GM21447 (cell line): ENCODE results near the gene ANKS1B.

ENCODE experiments used
- ATAC-seq: cut with Tn5 transposase; IDR thresholded peaks from one replicate; pipeline ENCODE4 v1.9.1; 2021; ENCODE audit not compliant: unreplicated experiment

ANKS1B gene

GRCh38 chr12:98908866-98909265, 1075.9 kb downstream of the ANKS1B start:
- ATAC-seq, result no peak

- ATAC-seq, result no peak
Measured at GRCh38 chr12:98903875-98904274, 1080.9 kb downstream of the ANKS1B start.

- ATAC-seq, result no peak
Measured at GRCh38 chr12:98901189-98901588, 1083.5 kb downstream of the ANKS1B start.

GRCh38 chr12:98896938-98897337, 1087.8 kb downstream of the ANKS1B start:
- ATAC-seq, result no peak

GRCh38 chr12:98895086-98895651, 1089.6 kb downstream of the ANKS1B start:
- no peak for ATAC-seq

- no peak for ATAC-seq
Measured at GRCh38 chr12:98894412-98895085, 1090.2 kb downstream of the ANKS1B start.

- no peak for ATAC-seq
Measured at GRCh38 chr12:98893675-98894411, 1090.9 kb downstream of the ANKS1B start.

GRCh38 chr12:98893126-98893674, 1091.5 kb downstream of the ANKS1B start:
- no peak for ATAC-seq

- no peak for ATAC-seq
Measured at GRCh38 chr12:98885778-98886177, 1099.0 kb downstream of the ANKS1B start.

GRCh38 chr12:98883231-98883630, 1101.5 kb downstream of the ANKS1B start:
- no peak for ATAC-seq

- no peak for ATAC-seq
Measured at GRCh38 chr12:98882526-98882925, 1102.2 kb downstream of the ANKS1B start.

GRCh38 chr12:98873776-98874175, 1111.0 kb downstream of the ANKS1B start:
- no peak for ATAC-seq

- ATAC-seq, result no peak
Measured at GRCh38 chr12:98870504-98870903, 1114.2 kb downstream of the ANKS1B start.

GRCh38 chr12:98869886-98870503, 1114.7 kb downstream of the ANKS1B start:
- no peak for ATAC-seq

GRCh38 chr12:98868538-98868937, 1116.2 kb downstream of the ANKS1B start:
- no peak for ATAC-seq

- ATAC-seq, result no peak
Measured at GRCh38 chr12:98868076-98868475, 1116.7 kb downstream of the ANKS1B start.

- ATAC-seq, result no peak
Measured at GRCh38 chr12:98864363-98864762, 1120.4 kb downstream of the ANKS1B start.

- no peak for ATAC-seq
Measured at GRCh38 chr12:98863167-98863566, 1121.6 kb downstream of the ANKS1B start.

- ATAC-seq, result no peak
Measured at GRCh38 chr12:98861251-98861650, 1123.5 kb downstream of the ANKS1B start.

- no peak for ATAC-seq
Measured at GRCh38 chr12:98856897-98857540, 1127.7 kb downstream of the ANKS1B start.

- no peak for ATAC-seq
Measured at GRCh38 chr12:98852181-98852580, 1132.6 kb downstream of the ANKS1B start.
